Sigmoid colon (tissue), 7 donors: ENCODE measurements around the gene FARSA. TPM values are rescaled to one million over a fixed set of nuclear protein-coding genes. Genes with fewer than 3 reads are reported as not detected.

Experiments
- DNase-seq: peaks from one replicate; pipeline ENCODE4 v3.0.0-alpha.2; 2019
- H3K27ac ChIP-seq, 4 donors: fragments of 200-600 bp; sonication (generic); one replicate each; pipeline ENCODE4 v1.5.1; 2016 to 2019; ENCODE audit warnings: mild to moderate bottlenecking in 1 of 4
- H3K27me3 ChIP-seq, 3 donors: fragments of 200-600 bp; sonication (generic); one replicate each; pipeline ENCODE4 v1.5.1; 2019; ENCODE audit warnings: mild to moderate bottlenecking in 1 of 3
- H3K36me3 ChIP-seq, 4 donors: fragments of 200-600 bp; sonication (generic); one replicate each; pipeline ENCODE4 v1.5.1; 2016 to 2019
- H3K4me1 ChIP-seq, 4 donors: fragments of 200-600 bp; sonication (generic); one replicate each; pipeline ENCODE4 v1.5.1; 2017 to 2019
- H3K4me3 ChIP-seq, 4 donors: fragments of 200-600 bp; sonication (generic); one replicate each; pipeline ENCODE4 v1.5.1; 2017 to 2019; ENCODE audit warnings: mild to moderate bottlenecking in 2 of 4, moderate library complexity in 1 of 4
- H3K9me3 ChIP-seq, 4 donors: fragments of 200-600 bp in 3 of 4; sonication (generic) in 3 of 4; one replicate each; pipeline versions ENCODE4 v1.5.1 to v1.6.1; 2013 to 2019
- CTCF ChIP-seq, 4 experiments: fragments of 450-650 bp in 3 of 4; fragments of 200-600 bp in 1 of 4; IDR thresholded peaks; one replicate each; pipeline ENCODE4 v1.5.1; 2016 to 2019; ENCODE audit warnings: antibody characterized with exemption in 4 of 4, mild to moderate bottlenecking in 3 of 4, moderate library complexity in 2 of 4
- EP300 ChIP-seq, 4 donors: sonication (generic); formaldehyde crosslinking; IDR thresholded peaks; one replicate each; pipeline ENCODE4 v1.6.1; 2017; ENCODE audit warnings: antibody characterized with exemption in 4 of 4
- POLR2A ChIP-seq, 2 donors: fragments of 450-650 bp; IDR thresholded peaks; one replicate each; pipeline ENCODE4 v1.6.1; 2016; ENCODE audit warnings: antibody characterized with exemption in 2 of 2, mild to moderate bottlenecking in 2 of 2, moderate library complexity in 2 of 2
- POLR2AphosphoS5 ChIP-seq, 4 donors: sonication (generic); formaldehyde crosslinking; IDR thresholded peaks; one replicate each; pipeline ENCODE4 v1.6.1; 2017; ENCODE audit warnings: antibody characterized with exemption in 4 of 4
- WGBS, 2 donors: extraction: QIAGEN DNeasy Blood & Tissue Kit; methylation state at CpG; one replicate each; pipeline ENCODE4 v1.1.7; 2013; 5-methylcytosine and 5-hydroxymethylcytosine counted together
- intact Hi-C: fragments of 100-400 bp; cut with DNase I; formaldehyde crosslinking; loops from one replicate; pipeline ENCODE4 v1.15.1; 2023
- polyA plus RNA-seq, 3 donors: library from polyadenylated mRNA; stranded (reverse); fragments of 200-250 nt; gene quantifications; one replicate each; pipeline ENCODE4 v1.2.3, GENCODE V29; 2013
- total RNA-seq, 4 donors: library from RNA; depleted of rRNA; stranded (reverse); fragments of >200 nt; gene quantifications; one replicate each; pipeline ENCODE4 v1.1.0, GENCODE V29; 2016
- donor health status: healthy with polysubstance abuse.
- donor health status: Bipolar disorder and iron deficiency.
- donor health status: healthy.

The FARSA gene
- total and polyA plus RNA-seq, 7 donors: 21.4 to 86.8 (median 31.6) TPM

GRCh38 chr19:12882589-12882988 lies 50.9 kb downstream of the FARSA start:
- Histone ChIP-seq H3K36me3 (peaks cover 0 to 13% (median 10%) of the 10 kb centered on the region in 4 donors), H3K4me3 (no peak overlapping the region), H3K27ac (no peak overlapping the region), H3K4me1 (peaks cover 0 to 36% (median 31%) of the 10 kb centered on the region in 4 donors), H3K27me3 (peaks cover 5 to 23% (median 15%) of the 10 kb centered on the region in 3 donors), H3K9me3 (no peaks in the 10 kb centered on the region)
- 89 to 93% methylated on average over 3 of the region's 3 CpGs for WGBS, 2 donors
- TF ChIP-seq EP300 (IDR thresholded peaks at IDR 0.05) (no peak), POLR2AphosphoS5 (IDR thresholded peaks at IDR 0.05) (no peak), CTCF (IDR thresholded peaks at IDR 0.05) (no peak), POLR2A (IDR thresholded peaks at IDR 0.05) (no peak)
- intact Hi-C loops: loop anchor here (10.0 kb wide), 1 partner anchor 222 kb away; the partner anchor contains the start of gene LYL1
- no peak for DNase-seq

- peak; percentile 99 for DNase-seq
- H3K4me1 ChIP-seq: peaks cover 0 to 36% (median 31%) of the 10 kb centered on the region in 4 donors
- H3K27me3 ChIP-seq: peaks cover 5 to 21% (median 15%) of the 10 kb centered on the region in 3 donors
- peak within 1 kb of the TSS; percentile 50 to 88 (median 80) for H3K4me3 ChIP-seq
- H3K36me3 ChIP-seq: peaks cover 0 to 26% (median 14%) of the 10 kb centered on the region in 4 donors
- TF ChIP-seq EP300 (IDR thresholded peaks at IDR 0.05): peak in 2 of 4 donors; percentile 21 to 75
- TF ChIP-seq POLR2A (IDR thresholded peaks at IDR 0.05): peak; percentile 58 to 66
- TF ChIP-seq POLR2AphosphoS5 (IDR thresholded peaks at IDR 0.05): peak; percentile 86 to 97 (median 89)
- no peak for TF ChIP-seq CTCF (IDR thresholded peaks at IDR 0.05)
- peak within 1 kb of the TSS; percentile 89 to 97 (median 94) for H3K27ac ChIP-seq
- H3K9me3 ChIP-seq: no peaks in the 10 kb centered on the region
- 0% methylated on average over 38 of the region's 38 CpGs for WGBS, 2 donors
- intact Hi-C loops: loop anchor here (10.0 kb wide), 1 partner anchor 224 kb away; the partner anchor contains the start of gene LYL1
Observed at GRCh38 chr19:12881172-12881808, 52.2 kb downstream of the FARSA start, which contains the start of gene DNASE2. DNASE2 (minus strand) TSS chr19:12881449; CDS start chr19:12881375, 74 bp downstream.

- Histone ChIP-seq H3K4me3 (peak overlapping the region; percentile 50 to 88 (median 80)), H3K36me3 (peaks cover 0 to 32% (median 19%) of the 10 kb centered on the region in 4 donors), H3K4me1 (peaks cover 0 to 30% (median 25%) of the 10 kb centered on the region in 4 donors), H3K27me3 (peaks cover 5 to 15% (median 10%) of the 10 kb centered on the region in 3 donors), H3K27ac (peak overlapping the region; percentile 89 to 97 (median 94)), H3K9me3 (no peaks in the 10 kb centered on the region)
- no peak for TF ChIP-seq POLR2AphosphoS5 (IDR thresholded peaks at IDR 0.05)
- TF ChIP-seq POLR2A (IDR thresholded peaks at IDR 0.05): no peak
- TF ChIP-seq CTCF (IDR thresholded peaks at IDR 0.05): peak in 1 of 4 experiments; percentile 14
- TF ChIP-seq EP300 (IDR thresholded peaks at IDR 0.05): no peak
- WGBS, 2 donors: 12 to 17% methylated on average over 29 of the region's 29 CpGs
- intact Hi-C loops: loop anchor here (10.0 kb wide), 1 partner anchor 224 kb away; the partner anchor contains the start of gene LYL1
- peak; percentile 77 for DNase-seq
Observed at GRCh38 chr19:12880551-12881171, 52.9 kb downstream of the FARSA start.

- H3K36me3 ChIP-seq: peaks cover 0 to 45% (median 19%) of the 10 kb centered on the region in 4 donors
- H3K4me3 ChIP-seq: no peak overlapping the region
- H3K4me1 ChIP-seq: peaks cover 0 to 3% (median 2%) of the 10 kb centered on the region in 4 donors
- no peak for DNase-seq
- no peaks in the 10 kb centered on the region for H3K9me3 ChIP-seq
- TF ChIP-seq CTCF (IDR thresholded peaks at IDR 0.05) (no peak), POLR2A (IDR thresholded peaks at IDR 0.05) (no peak), POLR2AphosphoS5 (IDR thresholded peaks at IDR 0.05) (no peak), EP300 (IDR thresholded peaks at IDR 0.05) (no peak)
- intact Hi-C loops: no loop called here
- no peak overlapping the region for H3K27ac ChIP-seq
- H3K27me3 ChIP-seq: no peaks in the 10 kb centered on the region
- 95% methylated on average over 6 of the region's 6 CpGs for WGBS, 2 donors
Observed at GRCh38 chr19:12875086-12875485, 58.4 kb downstream of the FARSA start.
